HG02973 (cell line): ENCODE measurements around the gene WNT5B.

Experiments
- ATAC-seq: cut with Tn5 transposase; IDR thresholded peaks from one replicate; pipeline ENCODE4 v1.9.1; 2021; ENCODE audit warnings: moderate library complexity; ENCODE audit not compliant: unreplicated experiment

The WNT5B gene

DNA sequence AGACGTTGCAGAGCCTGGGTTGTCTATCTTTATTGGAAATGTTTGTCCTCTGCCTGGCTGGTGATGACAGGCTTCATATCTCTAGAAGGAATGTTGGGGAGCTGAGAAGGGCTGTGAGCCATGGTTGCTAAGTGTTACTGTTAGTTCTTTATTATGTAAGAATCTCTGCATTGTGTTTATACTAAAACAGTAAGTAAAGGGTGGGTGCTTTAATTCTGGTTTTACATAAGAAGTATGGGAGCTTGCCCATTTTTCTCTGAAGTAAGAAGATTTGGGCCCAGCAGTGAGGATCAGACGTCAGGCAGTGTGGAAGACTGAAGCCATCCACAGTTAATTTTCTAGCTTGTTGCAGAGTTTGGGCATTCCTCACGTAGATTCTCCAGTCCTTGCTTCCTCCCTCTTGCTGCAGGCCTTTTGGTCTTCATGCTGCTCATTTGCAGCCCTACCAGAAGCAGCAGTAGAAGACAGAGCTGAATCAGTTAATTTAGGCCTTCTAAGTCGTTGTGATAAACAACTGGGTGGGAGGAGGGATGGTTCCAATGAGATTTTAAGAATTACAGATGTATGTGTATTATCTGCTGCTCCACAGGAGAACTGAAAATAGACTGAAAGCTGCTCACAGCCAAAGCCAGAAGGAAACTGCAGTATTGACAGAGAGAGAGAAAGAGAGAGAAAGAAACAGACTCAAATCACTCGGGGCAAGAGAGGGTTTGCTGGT is 21.4 kb downstream of the WNT5B start:
- no peak for ATAC-seq

DNA sequence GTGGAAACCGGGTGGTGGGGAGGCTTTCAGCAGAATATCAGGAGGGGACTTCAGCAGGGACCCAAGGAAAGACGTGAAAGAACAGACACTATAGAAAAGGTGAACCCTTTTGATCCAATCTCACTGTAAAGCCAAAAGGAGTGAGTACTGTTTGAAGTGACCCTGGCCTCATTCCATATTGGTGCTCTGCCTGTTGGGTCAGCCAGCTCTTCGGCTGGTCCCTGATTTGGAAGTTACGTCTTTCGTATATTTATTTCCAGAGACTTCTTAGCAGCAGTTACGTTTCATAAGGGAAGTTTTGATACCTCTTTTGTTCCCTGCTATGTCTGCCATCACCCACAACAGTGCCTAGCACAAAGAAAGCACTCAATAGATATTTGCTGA is 21.9 kb downstream of the WNT5B start:
- ATAC-seq: no peak

DNA sequence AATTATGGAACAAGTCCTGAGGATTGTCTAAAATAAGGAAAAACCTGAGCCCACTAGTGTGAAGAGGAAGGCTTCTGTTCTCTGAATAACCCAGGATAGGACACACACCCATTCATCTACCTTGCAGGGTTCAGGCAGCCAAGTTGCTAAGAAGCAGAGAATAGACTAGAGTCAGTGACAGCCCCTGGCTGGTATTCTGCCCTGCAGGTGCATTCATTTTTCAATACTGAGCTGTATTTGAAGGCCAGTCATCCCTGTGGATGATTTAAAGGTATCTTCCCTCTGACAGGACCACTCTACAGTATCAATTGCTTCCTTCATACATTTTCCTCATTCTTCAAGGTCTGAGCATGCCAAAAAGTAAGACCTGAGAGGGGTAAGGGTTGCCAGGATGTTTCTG is 22.9 kb downstream of the WNT5B start:
- no peak for ATAC-seq

DNA sequence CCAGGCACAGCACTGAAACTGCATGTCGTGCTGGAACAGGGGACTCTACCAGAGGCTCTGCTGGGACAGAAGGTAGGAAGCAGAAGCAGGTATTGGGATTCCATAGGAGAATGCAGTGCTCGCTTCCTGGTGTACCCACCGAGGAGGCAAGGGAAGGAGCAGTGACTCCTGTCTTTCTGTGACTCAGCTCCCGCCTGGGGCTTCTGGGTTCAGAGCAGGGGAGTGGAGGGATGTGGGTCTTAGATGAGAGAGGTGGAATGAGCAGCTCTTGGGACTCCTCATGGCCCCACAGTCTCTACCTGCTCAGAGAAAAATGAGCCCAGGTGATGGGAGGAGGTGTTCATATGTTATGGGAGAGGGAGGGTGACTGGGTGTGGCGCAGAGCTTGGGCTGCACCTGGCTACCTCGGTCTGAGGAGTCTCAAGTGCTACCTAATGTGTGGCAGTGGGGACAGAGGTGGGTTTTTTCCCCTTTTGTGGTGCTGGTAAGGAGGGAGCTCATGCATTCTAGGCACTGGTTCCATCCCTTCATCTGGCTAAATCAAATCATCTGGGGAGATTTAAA is 26.3 kb downstream of the WNT5B start:
- no peak for ATAC-seq

DNA sequence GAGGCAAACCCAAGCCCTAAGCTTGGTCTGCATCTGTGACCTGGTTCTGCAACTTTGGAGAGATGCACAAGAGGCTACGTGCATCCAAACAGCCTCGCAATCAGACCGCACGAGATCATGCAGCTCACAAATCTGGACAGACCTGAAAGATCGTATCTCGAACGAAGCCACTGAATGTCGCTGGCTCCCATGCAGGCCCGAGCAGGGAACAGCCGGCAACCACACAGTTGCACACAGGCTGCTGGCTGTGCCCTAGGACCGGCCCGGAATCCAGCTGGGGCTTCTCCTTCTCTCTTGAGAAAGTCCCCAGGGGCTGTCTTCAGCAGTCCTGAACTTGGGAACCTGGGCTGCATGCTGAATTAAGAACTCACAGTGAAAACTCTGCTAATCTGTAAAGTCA is 27.9 kb downstream of the WNT5B start:
- ATAC-seq: no peak

DNA sequence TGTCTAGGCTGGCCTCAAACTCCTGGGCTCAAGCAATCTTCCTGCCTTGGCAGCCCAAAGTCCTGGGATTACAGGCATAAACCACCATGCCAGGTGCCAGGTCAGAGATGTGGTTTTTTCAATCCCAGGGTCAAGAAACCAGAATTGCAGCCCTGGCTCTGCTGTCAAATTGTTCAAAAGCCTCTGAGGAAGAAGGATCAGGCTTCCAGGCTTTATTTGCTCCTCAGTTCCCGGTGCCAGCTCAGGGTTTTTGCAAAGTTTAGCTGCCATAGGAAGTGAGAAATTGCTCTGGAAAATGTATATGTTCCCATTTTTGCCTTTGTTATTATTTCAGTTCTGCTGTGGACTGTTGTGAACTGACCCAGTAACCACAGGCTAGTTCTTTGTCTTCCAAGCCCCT is 28.7 kb downstream of the WNT5B start:
- ATAC-seq: no peak

DNA sequence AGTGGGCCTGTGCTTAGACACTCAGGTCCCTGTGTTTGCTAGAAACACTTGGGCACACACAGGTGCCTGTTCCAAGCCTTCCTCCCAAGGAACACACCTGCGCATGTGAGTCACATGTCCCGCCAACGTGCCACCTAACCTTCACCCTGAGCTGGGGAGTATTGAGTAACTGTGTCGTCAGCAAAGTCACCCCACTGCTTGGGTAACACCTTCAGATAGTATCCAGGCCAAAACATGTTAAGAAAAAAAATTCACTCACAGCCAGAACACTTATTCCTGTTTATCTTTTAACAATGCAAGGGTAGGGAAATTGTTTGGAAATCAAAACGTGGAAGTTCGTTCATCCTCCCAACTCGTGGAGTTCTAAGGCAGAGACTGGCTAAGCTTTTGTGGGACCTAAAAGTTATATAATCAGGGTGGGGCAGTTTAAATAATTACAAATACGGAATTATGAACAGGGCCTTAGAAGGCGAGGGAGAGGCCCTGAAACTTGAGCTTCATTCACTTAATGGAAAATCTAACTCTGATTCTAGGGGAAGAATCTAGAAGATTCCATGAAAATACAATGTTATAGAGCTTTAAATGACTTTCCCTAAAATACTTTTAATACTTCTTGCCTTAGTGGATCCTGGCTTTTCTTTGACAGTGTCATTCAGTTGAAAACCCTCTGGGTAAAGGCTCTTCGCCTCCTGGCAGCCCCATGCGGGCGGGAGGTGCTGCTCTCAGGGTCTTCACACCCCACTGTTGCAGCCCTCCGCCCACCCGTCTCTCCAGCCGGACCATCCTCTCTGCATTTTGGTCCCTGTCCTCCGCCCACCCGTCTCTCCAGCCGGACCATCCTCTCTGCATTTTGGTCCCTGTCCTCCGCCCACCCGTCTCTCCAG is 31.5 kb downstream of the WNT5B start:
- ATAC-seq: no peak

DNA sequence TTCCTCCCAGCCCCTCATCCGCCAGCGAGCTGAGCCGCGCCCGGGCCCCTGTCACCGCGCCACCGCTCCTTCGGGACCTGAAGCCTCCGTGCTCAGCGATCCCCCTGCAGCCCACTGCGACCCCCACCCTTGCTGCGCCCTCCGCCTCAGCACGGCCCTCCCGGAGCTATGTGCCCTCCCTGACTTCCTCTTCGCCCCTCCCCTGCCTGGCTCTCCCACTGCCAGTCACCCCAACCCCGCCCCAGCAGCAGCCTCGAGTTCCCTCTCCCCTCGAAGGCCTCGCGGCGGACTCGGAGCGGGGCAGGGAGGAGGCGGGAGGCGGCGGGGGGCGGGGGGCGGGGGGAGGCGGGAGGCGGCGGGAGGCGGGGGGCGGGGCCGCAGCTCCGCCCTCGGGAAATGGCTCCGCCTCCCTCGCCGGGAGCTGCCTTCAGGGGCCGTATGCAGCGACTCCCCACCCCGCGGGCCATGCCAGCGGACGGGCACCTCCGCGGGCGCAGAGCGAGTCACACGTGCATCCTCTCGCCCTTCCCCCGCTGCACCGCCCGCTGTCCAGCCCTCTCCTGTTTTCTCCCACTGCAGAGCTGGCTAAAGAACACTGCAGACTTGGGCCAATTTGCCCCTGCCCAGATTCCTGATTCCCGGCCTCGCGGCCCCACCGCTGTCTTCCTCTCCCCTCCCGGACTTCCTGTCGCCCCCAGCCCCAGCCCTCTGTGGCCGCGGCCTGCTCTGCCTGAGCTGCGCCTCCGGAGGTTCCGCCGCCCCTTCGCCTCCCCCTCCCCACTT is 32.7 kb downstream of the WNT5B start:
- no peak for ATAC-seq

DNA sequence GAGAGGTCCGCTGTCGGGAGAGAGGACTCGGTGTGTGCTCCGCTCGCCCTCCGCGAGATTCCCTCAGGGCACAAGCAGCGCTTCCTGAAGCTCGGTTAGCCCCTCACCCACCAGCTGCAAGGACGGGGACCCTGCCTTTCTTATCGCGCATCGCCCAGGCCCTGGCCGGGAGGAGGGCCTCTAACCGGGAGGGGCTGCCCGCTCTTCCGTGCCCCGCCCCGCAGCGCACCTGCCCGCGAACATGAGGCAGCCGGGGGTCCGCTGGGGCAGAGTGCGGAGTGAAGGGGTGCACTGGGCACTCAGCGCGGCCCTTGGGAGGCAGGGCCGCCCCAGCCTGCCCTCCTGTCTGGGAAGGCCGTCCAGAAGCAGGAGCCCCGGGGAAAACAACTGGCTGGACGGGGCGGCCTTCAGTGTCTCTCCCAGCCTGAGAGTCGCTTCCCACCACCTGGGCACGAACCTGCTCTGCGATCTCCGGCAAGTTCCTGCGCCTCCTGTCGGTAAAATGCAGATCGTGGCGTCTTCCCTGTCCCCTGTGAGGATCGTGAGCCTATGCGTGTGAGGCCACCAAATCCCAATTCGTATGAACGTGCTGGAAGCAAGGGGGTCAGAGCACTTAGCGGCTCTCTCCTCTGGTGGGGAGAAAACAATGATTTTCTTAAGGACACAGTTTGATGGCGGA is 33.9 kb downstream of the WNT5B start:
- no peak for ATAC-seq

DNA sequence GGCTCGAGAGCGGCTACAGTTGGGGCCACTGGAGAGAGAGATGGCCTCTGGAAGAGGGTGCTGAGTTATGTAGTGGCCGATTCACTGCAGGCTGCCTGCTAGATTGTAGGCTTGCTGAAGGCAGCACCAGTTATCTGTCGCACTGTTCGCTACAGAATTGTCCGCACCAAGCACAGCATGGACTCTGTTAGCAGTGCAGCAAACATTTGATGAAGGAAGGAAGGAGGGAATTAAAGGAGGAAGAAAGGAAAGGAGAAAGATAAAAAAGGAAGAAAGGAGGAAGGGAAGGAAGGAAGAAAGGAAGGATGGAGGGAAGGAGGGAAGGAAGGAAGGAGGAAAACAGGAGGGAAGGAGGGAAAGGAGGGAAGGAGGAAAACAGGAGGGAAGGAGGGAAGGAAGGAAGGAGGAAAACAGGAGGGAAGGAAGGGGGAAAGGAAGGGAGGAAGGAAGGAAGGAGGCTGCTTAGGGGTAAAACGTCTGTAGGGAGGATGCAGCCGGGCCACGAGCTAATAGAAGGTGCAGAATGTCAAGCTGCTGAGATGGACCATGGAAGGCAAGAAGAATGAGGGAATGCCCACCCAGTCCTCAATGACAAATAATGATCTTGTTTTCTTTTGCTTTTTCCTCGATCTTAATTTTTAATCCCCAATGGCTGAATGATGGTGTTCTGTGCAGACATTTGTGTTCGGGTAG is 34.6 kb downstream of the WNT5B start:
- ATAC-seq: no peak

DNA sequence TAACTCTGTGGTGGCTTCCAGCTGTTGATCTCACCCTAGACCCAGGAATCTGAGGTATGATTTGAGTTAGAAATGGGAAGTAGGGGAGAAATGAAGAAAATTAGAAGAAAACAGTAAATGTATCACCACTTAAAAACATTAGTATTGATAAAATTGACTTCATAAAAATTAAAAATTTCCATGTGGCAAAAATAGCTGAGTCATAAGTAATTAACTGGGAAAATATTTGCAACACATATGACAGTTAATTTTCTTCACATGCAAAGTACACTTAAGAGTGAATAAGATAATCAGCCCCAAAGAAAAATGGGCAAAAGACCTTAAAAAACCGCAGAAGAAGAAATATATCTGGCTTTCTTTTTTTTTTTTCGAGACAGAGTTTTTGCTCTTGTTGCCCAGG is 36.3 kb downstream of the WNT5B start:
- ATAC-seq: no peak

DNA sequence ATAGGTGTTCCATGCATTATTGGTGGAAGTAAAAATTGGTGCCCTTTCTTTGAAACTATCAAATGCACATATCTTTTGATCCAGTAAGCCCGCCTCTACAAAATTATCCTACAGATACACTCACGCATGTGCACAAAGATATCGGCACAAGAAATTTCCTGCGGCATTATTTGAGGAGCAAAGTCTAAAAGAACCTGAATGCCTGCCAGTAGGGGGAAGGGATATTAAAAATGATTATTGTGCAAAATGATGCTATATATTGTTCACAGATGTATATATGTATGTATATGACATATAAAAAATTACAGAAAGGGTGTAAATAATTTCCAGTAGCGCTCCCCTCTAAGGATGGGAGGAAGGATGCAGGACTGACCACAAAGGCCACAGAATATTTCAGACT is 37.2 kb downstream of the WNT5B start:
- no peak for ATAC-seq

DNA sequence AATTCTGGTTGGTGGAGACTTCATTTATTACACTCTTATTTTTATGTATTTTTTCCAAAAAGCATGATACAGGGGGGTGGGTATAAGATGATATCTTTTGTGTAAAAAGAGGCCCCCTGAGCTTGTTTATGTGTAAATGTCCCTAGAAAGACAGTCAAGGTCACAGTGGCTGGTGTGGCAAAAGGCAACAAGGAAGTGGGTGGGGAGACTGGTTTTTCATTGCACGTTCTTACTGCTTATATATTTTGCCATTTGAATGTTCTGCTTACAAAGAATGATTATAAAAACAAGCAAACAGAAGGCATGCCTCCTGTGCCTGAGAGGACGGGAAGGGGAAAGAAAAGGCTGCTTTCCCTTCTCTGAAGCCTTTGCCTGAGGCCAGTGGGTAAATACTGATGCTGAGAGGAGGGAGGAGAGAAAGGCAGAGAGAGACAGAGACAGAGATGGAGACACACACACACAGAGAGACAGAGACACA is 37.7 kb downstream of the WNT5B start:
- ATAC-seq: no peak

DNA sequence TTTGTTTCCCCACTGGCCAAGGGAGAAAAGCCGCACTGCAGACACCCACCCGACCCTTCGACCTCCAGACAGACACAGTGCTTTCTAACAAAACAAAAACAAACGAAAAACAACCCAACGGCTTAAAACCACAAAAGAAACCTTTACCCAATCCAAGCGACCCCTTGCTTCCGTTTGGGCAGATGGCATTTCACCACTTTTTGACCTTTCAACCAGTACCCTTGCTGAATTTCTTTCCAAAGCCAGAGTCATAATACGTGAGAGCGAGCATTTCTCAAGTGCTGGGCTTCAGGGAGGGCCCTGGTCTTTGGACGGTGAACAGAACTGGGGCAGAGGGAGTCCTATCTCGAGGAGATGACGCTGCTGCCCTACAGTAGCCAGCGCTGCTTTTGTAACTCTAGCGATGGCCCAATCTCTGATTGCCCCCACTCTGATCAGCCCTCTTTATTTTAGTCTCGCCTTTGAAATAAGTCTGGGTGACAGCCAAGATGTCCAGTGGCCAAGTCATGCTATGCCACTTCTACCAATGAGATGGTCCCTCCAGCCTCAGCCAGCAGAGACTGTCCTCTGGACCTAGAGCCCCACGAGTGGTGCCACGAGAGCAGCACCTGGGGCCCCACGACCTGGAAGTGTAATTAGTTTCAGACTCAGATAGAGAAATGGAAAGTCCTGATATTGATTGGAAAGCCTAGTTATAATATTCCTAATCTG is 40.0 kb downstream of the WNT5B start:
- ATAC-seq: no peak

DNA sequence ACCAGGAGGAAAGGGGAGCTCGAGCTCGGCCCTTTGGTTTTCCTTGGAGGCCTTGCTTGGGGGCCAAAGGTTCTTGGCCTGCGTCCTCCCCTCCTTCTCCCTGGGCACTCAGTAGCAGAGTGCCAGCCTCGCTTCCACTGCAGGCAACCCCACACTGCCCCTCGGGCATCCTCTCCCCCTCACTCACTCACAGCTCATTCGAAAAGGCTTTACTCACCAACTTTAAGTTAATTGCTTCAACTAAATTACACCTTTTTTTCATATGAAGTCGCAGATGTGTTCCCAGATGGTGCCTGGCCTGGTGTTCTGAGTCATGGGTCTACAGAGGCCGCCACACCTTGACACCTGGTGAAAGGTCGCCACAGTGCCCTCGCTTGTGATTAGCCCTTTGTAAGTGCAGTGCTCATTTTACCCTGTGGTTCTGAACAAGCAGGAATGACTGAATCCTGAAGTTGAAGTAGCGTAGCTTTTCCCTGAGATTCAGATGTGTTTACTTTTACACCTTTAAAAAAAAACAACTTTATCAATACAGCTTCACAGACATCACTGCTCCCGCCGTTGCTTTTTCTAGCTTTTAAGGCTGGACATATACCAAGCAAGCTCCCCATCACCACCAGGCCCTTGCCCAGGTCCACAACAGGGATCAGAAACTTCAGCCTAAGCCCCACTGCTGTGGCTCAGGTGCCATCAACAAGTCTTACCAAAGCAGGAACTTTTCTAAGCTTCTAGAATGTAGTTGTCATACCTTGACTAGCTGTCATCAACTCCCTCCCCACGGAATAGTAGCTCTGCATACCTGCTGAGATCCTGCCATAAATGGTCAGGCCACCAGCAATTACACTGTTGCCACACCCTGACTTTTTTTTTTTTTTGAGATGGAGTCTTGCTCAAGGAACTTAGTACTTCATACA is 41.6 kb downstream of the WNT5B start:
- ATAC-seq: no peak

DNA sequence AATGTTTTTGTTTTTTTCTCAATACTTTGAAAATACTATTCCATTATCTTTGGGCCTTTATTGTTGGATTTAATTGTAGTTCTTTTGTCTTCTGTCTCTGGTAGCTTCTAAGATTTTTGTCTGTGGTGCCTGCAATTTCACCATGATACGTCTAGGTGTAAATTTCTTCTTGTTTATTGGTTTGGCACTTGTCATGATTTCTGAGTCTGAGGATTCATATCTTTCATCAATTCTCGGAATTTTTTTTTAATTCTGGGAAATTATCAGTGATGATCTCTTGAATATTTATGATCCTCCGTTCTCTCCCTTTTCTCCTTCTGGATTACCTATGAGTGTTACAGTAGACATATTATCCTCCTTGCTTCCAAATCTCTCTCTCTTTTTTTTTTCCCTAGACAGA is 47.0 kb downstream of the WNT5B start:
- no peak for ATAC-seq

DNA sequence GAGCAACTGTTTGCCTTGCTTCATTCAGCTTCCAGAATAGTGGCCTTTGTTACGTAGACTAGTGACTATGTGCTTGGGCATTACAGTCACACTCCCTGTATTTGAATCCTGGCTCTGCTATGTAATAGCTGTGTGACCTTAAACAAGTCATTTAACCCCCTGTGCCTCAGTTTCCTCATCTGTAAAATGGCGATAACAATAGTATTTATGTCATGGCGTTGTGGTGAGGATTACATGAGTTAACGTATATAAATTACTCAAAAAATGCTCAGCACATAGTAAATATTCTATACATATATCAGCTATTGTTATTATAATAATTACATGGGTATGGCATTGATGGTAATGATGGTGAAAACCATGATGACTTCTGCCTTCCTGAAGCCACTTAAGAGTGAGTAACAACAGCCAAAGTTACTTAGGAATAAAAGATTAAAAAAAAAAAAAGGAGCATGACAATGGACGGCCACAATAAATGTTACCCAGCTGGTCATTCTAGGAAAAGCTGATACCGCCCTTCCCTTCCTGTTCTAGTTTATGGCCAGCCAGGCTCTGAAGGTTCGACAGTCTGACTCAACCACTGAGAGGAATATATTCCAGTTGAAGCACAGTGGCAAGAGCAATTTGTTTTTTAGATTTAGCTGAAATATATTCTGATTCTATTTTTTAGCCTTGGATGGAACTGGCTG is 51.9 kb downstream of the WNT5B start:
- no peak for ATAC-seq

DNA sequence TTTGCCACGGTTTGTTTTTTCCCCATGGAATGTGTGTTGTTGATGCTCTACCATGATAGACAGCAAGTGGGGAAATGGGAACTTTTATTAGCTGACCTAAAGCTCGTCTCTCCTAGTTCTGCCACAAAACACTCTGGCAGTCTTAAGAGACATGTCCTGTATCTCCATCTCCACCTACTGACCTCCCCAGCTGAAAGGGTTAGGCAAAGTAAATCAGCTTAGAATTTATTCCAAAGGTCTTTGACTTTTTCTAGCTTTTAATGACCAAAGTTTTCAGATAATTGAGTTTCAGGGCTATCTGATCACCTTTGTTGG is 52.4 kb downstream of the WNT5B start:
- ATAC-seq: no peak
